Kidney epithelial cell (primary cell): ENCODE results near the gene CA12. TPM values are rescaled to one million over a fixed set of nuclear protein-coding genes. Genes with fewer than 3 reads are reported as not detected.

ENCODE experiments used
- DNase-seq: peaks from one replicate; pipeline ENCODE4 v3.0.0-alpha.2; 2010; ENCODE audit warnings: low read depth
- H3K27me3 ChIP-seq: 2 replicates; pipeline ENCODE4 v1.6.0; 2011; ENCODE audit warnings: low read length; ENCODE audit not compliant: control insufficient read depth, insufficient read depth
- H3K36me3 ChIP-seq: 2 replicates; pipeline ENCODE4 v1.5.1; 2011; ENCODE audit warnings: low read length; ENCODE audit not compliant: control insufficient read depth, insufficient read depth
- H3K4me3 ChIP-seq: 2 replicates; pipeline ENCODE4 v1.5.1; 2011; ENCODE audit warnings: low read depth, mild to moderate bottlenecking, control low read depth, low read length
- CTCF ChIP-seq: IDR thresholded peaks from 2 replicates; pipeline ENCODE4 v1.5.1; 2011; ENCODE audit warnings: mild to moderate bottlenecking, moderate library complexity, low read length, control low read depth, inconsistent platforms; ENCODE audit not compliant: insufficient read depth, poor library complexity, severe bottlenecking
- total RNA-seq: library from RNA; depleted of rRNA; stranded (reverse); fragments of >200 nt; gene quantifications from 2 replicates; pipeline ENCODE4 v1.2.3, GENCODE V29; 2015

CA12 gene
- total RNA-seq, 1 donor from 2014 or later, result 2.9 TPM

GRCh38 chr15:63318344-63318743, 63.3 kb downstream of the CA12 start:
- DNase-seq, result no peak
- Histone ChIP-seq H3K4me3 (no peak overlapping the region), H3K36me3 (no peaks in the 10 kb centered on the region), H3K27me3 (no peaks in the 10 kb centered on the region)
- TF ChIP-seq CTCF, result no peak

- DNase-seq, result no peak
- no peak for TF ChIP-seq CTCF
- no peaks in the 10 kb centered on the region for H3K36me3 ChIP-seq
- H3K27me3 ChIP-seq, result no peaks in the 10 kb centered on the region
- no peak overlapping the region for H3K4me3 ChIP-seq
Observed at GRCh38 chr15:63314409-63314808, 67.2 kb downstream of the CA12 start.

GRCh38 chr15:63313825-63314224, 67.8 kb downstream of the CA12 start:
- Histone ChIP-seq H3K36me3 (no peaks in the 10 kb centered on the region), H3K4me3 (no peak overlapping the region), H3K27me3 (no peaks in the 10 kb centered on the region)
- no peak for TF ChIP-seq CTCF
- no peak for DNase-seq

- no peak overlapping the region for H3K4me3 ChIP-seq
- TF ChIP-seq CTCF, result no peak
- no peaks in the 10 kb centered on the region for H3K36me3 ChIP-seq
- no peak for DNase-seq
- H3K27me3 ChIP-seq, result no peaks in the 10 kb centered on the region
Observed at GRCh38 chr15:63312286-63312685, 69.4 kb downstream of the CA12 start.

GRCh38 chr15:63310646-63311045, 71.0 kb downstream of the CA12 start:
- no peak for DNase-seq
- H3K4me3 ChIP-seq, result no peak overlapping the region
- no peak for TF ChIP-seq CTCF
- H3K36me3 ChIP-seq, result no peaks in the 10 kb centered on the region
- H3K27me3 ChIP-seq, result no peaks in the 10 kb centered on the region

- no peak overlapping the region for H3K4me3 ChIP-seq
- no peak for TF ChIP-seq CTCF
- no peaks in the 10 kb centered on the region for H3K36me3 ChIP-seq
- H3K27me3 ChIP-seq, result no peaks in the 10 kb centered on the region
- DNase-seq, result no peak
Observed at GRCh38 chr15:63308947-63309346, 72.7 kb downstream of the CA12 start.
